ENCODE results near the gene NDUFAF2.

GRCh38 chr5:61114441-61114840 lies 169.4 kb downstream of the NDUFAF2 start:
- TF ChIP-seq CTCF (IDR thresholded peaks at IDR 0.05) (no peak), POLR2A (IDR thresholded peaks at IDR 0.05) (no peak)

Data from body of pancreas (tissue), 4 donors.